Measurements from ENCODE around the gene GNAQ. TPM values are rescaled to one million over a fixed set of nuclear protein-coding genes. Genes with fewer than 3 reads are reported as not detected.

GNAQ gene
- total RNA-seq, 2 donors from 2014 or later: 46.0 to 58.8 TPM

DNA sequence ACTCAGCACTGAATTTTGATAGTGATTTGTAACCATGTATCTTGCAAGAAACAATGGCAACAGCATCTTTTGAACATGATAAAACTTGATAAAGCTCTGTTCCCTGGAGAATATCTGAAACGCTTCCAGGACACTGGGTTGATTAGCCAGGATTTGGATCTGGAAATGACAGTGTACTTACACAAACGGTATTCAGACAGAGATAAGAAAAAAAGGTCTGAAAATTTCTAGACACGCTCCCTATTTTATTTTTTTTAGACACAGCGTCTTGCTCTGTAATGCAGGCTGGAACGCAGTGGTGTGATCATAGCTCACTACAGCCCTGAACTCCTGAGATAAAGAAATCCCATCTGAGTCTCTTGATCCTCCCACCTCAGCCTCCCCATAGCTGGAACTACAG, 109.0 kb downstream of the GNAQ start:
- no peak for DNase-seq (ENCODE audit: low spot score)
- no peaks in the 10 kb centered on the region for H3K36me3 ChIP-seq
- ATAC-seq (ENCODE audit: insufficient number of reproducible peaks, low FRiP score, low read depth): no peak
- no peaks in the 10 kb centered on the region for H3K9me3 ChIP-seq
- H3K4me1 ChIP-seq (ENCODE audit: control insufficient read depth in 1 of 2, low read depth in 2 of 2): peaks cover 28 to 30% of the 10 kb centered on the region in 2 donors
- TF ChIP-seq, protein P1, sequence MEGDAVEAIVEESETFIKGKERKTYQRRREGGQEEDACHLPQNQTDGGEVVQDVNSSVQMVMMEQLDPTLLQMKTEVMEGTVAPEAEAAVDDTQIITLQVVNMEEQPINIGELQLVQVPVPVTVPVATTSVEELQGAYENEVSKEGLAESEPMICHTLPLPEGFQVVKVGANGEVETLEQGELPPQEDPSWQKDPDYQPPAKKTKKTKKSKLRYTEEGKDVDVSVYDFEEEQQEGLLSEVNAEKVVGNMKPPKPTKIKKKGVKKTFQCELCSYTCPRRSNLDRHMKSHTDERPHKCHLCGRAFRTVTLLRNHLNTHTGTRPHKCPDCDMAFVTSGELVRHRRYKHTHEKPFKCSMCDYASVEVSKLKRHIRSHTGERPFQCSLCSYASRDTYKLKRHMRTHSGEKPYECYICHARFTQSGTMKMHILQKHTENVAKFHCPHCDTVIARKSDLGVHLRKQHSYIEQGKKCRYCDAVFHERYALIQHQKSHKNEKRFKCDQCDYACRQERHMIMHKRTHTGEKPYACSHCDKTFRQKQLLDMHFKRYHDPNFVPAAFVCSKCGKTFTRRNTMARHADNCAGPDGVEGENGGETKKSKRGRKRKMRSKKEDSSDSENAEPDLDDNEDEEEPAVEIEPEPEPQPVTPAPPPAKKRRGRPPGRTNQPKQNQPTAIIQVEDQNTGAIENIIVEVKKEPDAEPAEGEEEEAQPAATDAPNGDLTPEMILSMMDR (IDR thresholded peaks at IDR 0.05): no peak
- no peaks in the 10 kb centered on the region for H3K27me3 ChIP-seq (replicated peaks; ENCODE audit: insufficient read depth)
- no peak overlapping the region for H3K4me3 ChIP-seq
- no peak overlapping the region for H3K27ac ChIP-seq

DNA sequence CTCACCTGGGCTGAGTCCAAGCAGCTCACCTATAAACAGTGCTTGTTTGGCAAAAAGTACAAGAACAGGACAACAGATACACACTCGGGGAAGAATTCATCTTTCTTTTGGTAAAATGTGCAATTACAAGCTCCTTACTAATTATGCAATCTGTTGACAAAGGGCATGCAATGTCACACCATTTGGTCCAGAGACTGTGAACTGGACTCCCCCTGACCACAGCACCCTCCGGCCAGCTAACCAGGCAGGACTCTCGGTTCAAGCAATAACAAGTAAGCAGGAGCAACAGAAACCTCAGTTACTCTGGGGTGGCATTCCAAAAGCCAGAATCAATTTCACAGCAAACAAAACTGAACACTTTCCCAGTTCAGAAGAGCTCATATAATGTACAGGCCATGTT, 113.8 kb downstream of the GNAQ start:
- ATAC-seq (ENCODE audit: insufficient number of reproducible peaks, low FRiP score, low read depth) (no peak), DNase-seq (ENCODE audit: low spot score) (no peak)
- H3K36me3 ChIP-seq: no peaks in the 10 kb centered on the region
- no peaks in the 10 kb centered on the region for H3K9me3 ChIP-seq
- TF ChIP-seq, protein P1 (IDR thresholded peaks at IDR 0.05): no peak
- H3K27me3 ChIP-seq (replicated peaks; ENCODE audit: insufficient read depth): no peaks in the 10 kb centered on the region
- H3K27ac ChIP-seq: no peak overlapping the region
- no peak overlapping the region for H3K4me3 ChIP-seq
- peaks cover 8 to 29% of the 10 kb centered on the region in 2 donors for H3K4me1 ChIP-seq (ENCODE audit: control insufficient read depth in 1 of 2, low read depth in 2 of 2)

DNA sequence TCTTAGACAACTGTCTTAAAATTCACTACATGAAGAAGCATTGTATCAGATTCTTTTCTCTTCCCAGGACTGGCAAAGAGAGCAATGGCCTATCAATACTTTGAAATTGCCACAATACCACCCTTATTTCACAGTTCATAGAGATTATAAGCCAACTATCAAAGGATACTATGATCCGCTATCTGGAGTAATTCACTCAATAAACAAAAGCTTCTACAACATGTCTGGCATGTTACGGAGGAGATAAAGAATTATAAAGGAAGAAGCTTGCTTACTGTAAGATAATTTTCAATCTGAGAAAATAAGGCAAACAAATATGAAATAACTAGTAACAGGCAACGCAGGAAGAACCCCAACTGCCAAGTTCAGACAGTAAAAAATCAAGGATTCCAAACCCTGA, 114.8 kb downstream of the GNAQ start:
- H3K4me1 ChIP-seq (ENCODE audit: control insufficient read depth in 1 of 2, low read depth in 2 of 2): peaks cover 8 to 29% of the 10 kb centered on the region in 2 donors
- H3K4me3 ChIP-seq: no peak overlapping the region
- TF ChIP-seq, protein P1 (IDR thresholded peaks at IDR 0.05): no peak
- H3K36me3 ChIP-seq: no peaks in the 10 kb centered on the region
- no peaks in the 10 kb centered on the region for H3K27me3 ChIP-seq (replicated peaks; ENCODE audit: insufficient read depth)
- no peak for ATAC-seq (ENCODE audit: insufficient number of reproducible peaks, low FRiP score, low read depth)
- no peak overlapping the region for H3K27ac ChIP-seq
- H3K9me3 ChIP-seq: no peaks in the 10 kb centered on the region
- DNase-seq (ENCODE audit: low spot score): no peak

DNA sequence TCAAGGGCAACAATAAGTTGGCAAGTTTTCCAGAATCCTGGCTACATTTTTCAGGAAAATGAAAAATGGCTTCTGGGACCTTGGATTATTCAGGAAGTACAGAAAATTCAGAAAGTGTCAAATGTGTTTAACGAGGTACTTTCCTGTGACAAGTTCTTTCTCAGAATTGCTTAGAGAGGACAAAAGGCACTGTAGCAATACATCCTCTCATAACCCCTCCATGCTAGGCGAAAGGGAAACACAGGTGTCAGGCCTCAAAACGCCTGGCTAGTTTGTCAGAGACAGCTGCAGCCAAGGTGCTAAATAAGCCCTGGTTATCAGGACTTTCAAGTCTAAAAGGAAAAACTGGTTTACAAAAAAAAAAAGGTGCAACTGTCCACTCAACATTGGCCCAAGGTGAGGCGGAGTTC, 115.2 kb downstream of the GNAQ start:
- Histone ChIP-seq H3K27me3 (replicated peaks; ENCODE audit: insufficient read depth) (no peaks in the 10 kb centered on the region), H3K36me3 (no peaks in the 10 kb centered on the region), H3K9me3 (no peaks in the 10 kb centered on the region), H3K27ac (no peak overlapping the region), H3K4me3 (no peak overlapping the region), H3K4me1 (ENCODE audit: control insufficient read depth in 1 of 2, low read depth in 2 of 2) (peaks cover 8 to 30% of the 10 kb centered on the region in 2 donors)
- DNase-seq (ENCODE audit: low spot score) (no peak), ATAC-seq (ENCODE audit: insufficient number of reproducible peaks, low FRiP score, low read depth) (no peak)
- TF ChIP-seq, protein P1 (IDR thresholded peaks at IDR 0.05): no peak

DNA sequence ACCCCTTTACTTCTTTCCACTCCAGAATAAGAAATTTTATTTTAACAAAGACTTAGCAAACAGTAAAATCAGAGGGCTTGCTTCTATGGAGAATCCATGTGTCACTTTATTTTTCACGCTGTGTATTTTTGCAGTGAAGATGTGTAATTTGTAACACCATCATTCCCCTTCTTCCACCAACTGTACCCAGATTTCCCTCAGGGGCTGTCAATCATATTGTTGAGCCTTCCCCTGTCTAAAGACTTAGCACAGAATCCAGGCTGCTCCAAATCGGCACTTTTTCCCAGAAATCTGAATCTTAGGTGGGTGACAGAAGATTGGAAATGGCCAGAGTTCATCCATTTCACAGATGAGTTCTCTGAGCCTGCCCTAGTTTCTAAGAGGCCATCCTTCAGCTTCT, 115.9 kb downstream of the GNAQ start:
- no peak overlapping the region for H3K4me3 ChIP-seq
- no peaks in the 10 kb centered on the region for H3K36me3 ChIP-seq
- no peaks in the 10 kb centered on the region for H3K9me3 ChIP-seq
- no peaks in the 10 kb centered on the region for H3K27me3 ChIP-seq (replicated peaks; ENCODE audit: insufficient read depth)
- H3K4me1 ChIP-seq (ENCODE audit: control insufficient read depth in 1 of 2, low read depth in 2 of 2): peaks cover 8 to 36% of the 10 kb centered on the region in 2 donors
- ATAC-seq (ENCODE audit: insufficient number of reproducible peaks, low FRiP score, low read depth) (no peak), DNase-seq (ENCODE audit: low spot score) (no peak)
- TF ChIP-seq, protein P1 (IDR thresholded peaks at IDR 0.05): no peak
- no peak overlapping the region for H3K27ac ChIP-seq
